ENCODE results near the gene ENTR1.

Gene ENTR1

GRCh38 chr9:136398286-136398685 lies 12.1 kb downstream of the ENTR1 start:
- Histone ChIP-seq H3K4ac (ENCODE audit: low read depth in 1 of 2, low read length in 2 of 2) (no peak overlapping the region), H2AK5ac (ENCODE audit: low read length, severe bottlenecking) (no peak overlapping the region), H2AFZ (ENCODE audit: low read depth, low read length) (no peak overlapping the region), H3K27me3 (ENCODE audit: control insufficient read depth in 1 of 2, insufficient read depth in 1 of 2, low read length in 2 of 2) (no peaks in the 10 kb centered on the region), H3K4me1 (ENCODE audit: control insufficient read depth, insufficient read depth, low read depth, low read length) (peaks cover 18% of the 10 kb centered on the region), H3K23ac (ENCODE audit: low read length in 2 of 2) (no peak overlapping the region), H3K18ac (ENCODE audit: low read depth in 1 of 2, low read length in 2 of 2) (no peak overlapping the region), H3K79me1 (replicated peaks; ENCODE audit: low read length, poor library complexity, severe bottlenecking) (peaks cover 41% of the 10 kb centered on the region), H3K14ac (ENCODE audit: low read length in 2 of 2) (no peak overlapping the region), H2BK12ac (ENCODE audit: low read length in 2 of 2) (no peak overlapping the region), H3K9ac (ENCODE audit: low read length) (peak overlapping the region; percentile 93), H3K9me3 (ENCODE audit: control insufficient read depth, low read length) (no peaks in the 10 kb centered on the region), H3K36me3 (ENCODE audit: control insufficient read depth in 1 of 2, insufficient read depth in 2 of 2, low read depth in 1 of 2, low read length in 2 of 2) (peaks cover 53 to 72% of the 10 kb centered on the region in 2 experiments), H4K91ac (ENCODE audit: low read length) (no peak overlapping the region), H3K4me2 (ENCODE audit: low read length, poor library complexity, severe bottlenecking) (no peak overlapping the region), H3K4me3 (ENCODE audit: insufficient read depth in 1 of 2, low read depth in 1 of 2, low read length in 2 of 2) (peak overlapping the region in 1 of 2 experiments; percentile 96), H2BK15ac (ENCODE audit: low read depth, poor library complexity, severe bottlenecking) (no peak overlapping the region), H3K27ac (ENCODE audit: low read length, poor library complexity, severe bottlenecking) (no peak overlapping the region), H2BK120ac (ENCODE audit: low read depth, low read length) (no peak overlapping the region), H4K8ac (ENCODE audit: low read length) (no peak overlapping the region), H2BK5ac (ENCODE audit: low read depth, low read length, poor library complexity, severe bottlenecking) (no peak overlapping the region)
- WGBS, result 97% methylated on average over 12 of the region's 12 CpGs
- DNase-seq, result no peak

DNA sequence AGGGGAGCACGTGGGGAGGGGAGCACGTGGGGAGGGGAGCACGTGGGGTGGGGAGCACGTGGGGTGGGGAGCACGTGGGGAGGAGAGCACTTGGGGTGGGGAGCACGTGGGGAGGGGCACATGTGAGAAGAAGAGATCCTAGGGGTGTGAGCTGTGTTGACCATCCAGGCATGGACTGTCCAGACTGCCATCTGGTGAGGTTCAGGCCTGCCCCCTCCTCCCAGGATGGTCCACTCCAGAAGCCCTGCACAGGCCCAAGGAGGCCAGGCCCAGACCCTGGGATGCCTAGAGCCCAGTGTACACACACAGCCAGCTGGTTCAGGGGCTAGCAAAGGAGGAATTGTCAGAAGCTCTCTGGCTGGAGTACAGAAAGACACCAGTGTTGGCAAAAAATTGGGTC lies 12.8 kb downstream of the ENTR1 start:
- Histone ChIP-seq H4K91ac (ENCODE audit: low read length) (no peak overlapping the region), H3K14ac (ENCODE audit: low read length in 2 of 2) (no peak overlapping the region), H3K4me3 (ENCODE audit: insufficient read depth in 1 of 2, low read depth in 1 of 2, low read length in 2 of 2) (no peak overlapping the region), H2BK120ac (ENCODE audit: low read depth, low read length) (no peak overlapping the region), H3K27ac (ENCODE audit: low read length, poor library complexity, severe bottlenecking) (no peak overlapping the region), H3K4ac (ENCODE audit: low read depth in 1 of 2, low read length in 2 of 2) (no peak overlapping the region), H2BK5ac (ENCODE audit: low read depth, low read length, poor library complexity, severe bottlenecking) (no peak overlapping the region), H3K9me3 (ENCODE audit: control insufficient read depth, low read length) (no peaks in the 10 kb centered on the region), H4K8ac (ENCODE audit: low read length) (no peak overlapping the region), H3K23ac (ENCODE audit: low read length in 2 of 2) (no peak overlapping the region), H2AFZ (ENCODE audit: low read depth, low read length) (no peak overlapping the region), H3K9ac (ENCODE audit: low read length) (no peak overlapping the region), H3K27me3 (ENCODE audit: control insufficient read depth in 1 of 2, insufficient read depth in 1 of 2, low read length in 2 of 2) (no peaks in the 10 kb centered on the region), H3K4me1 (ENCODE audit: control insufficient read depth, insufficient read depth, low read depth, low read length) (peaks cover 18% of the 10 kb centered on the region), H3K79me1 (replicated peaks; ENCODE audit: low read length, poor library complexity, severe bottlenecking) (peaks cover 47% of the 10 kb centered on the region), H3K36me3 (ENCODE audit: control insufficient read depth in 1 of 2, insufficient read depth in 2 of 2, low read depth in 1 of 2, low read length in 2 of 2) (peaks cover 57 to 76% of the 10 kb centered on the region in 2 experiments), H2AK5ac (ENCODE audit: low read length, severe bottlenecking) (no peak overlapping the region), H3K18ac (ENCODE audit: low read depth in 1 of 2, low read length in 2 of 2) (no peak overlapping the region), H2BK12ac (ENCODE audit: low read length in 2 of 2) (no peak overlapping the region), H2BK15ac (ENCODE audit: low read depth, poor library complexity, severe bottlenecking) (no peak overlapping the region), H3K4me2 (ENCODE audit: low read length, poor library complexity, severe bottlenecking) (no peak overlapping the region)
- no peak for DNase-seq
- WGBS, result 87% methylated on average over 3 of the region's 6 CpGs

DNA sequence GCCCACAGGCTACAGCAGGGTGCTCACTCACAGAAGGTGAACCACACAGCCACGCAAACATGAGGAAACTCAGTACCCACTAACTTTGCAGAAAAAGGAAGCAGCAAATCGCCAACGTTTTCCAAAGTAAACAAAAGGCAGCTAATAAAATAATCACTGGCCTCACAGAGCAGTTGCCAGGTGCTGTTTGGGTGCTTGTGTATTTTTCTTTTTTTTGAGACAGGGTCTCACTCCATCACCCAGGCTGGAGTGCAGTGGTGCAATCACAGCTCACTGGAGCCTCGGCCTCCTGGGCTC lies 14.2 kb downstream of the ENTR1 start:
- no peak overlapping the region for H2BK15ac ChIP-seq (ENCODE audit: low read depth, poor library complexity, severe bottlenecking)
- no peak overlapping the region for H3K27ac ChIP-seq (ENCODE audit: low read length, poor library complexity, severe bottlenecking)
- H3K27me3 ChIP-seq (ENCODE audit: control insufficient read depth in 1 of 2, insufficient read depth in 1 of 2, low read length in 2 of 2), result no peaks in the 10 kb centered on the region
- H3K18ac ChIP-seq (ENCODE audit: low read depth in 1 of 2, low read length in 2 of 2), result no peak overlapping the region
- H3K4me2 ChIP-seq (ENCODE audit: low read length, poor library complexity, severe bottlenecking), result no peak overlapping the region
- no peak overlapping the region for H2BK120ac ChIP-seq (ENCODE audit: low read depth, low read length)
- WGBS, result 86% methylated on average over 4 of the region's 4 CpGs
- H3K4me1 ChIP-seq (ENCODE audit: control insufficient read depth, insufficient read depth, low read depth, low read length), result peaks cover 18% of the 10 kb centered on the region
- H3K9me3 ChIP-seq (ENCODE audit: control insufficient read depth, low read length), result no peaks in the 10 kb centered on the region
- no peak overlapping the region for H3K23ac ChIP-seq (ENCODE audit: low read length in 2 of 2)
- no peak overlapping the region for H3K9ac ChIP-seq (ENCODE audit: low read length)
- no peak overlapping the region for H2BK5ac ChIP-seq (ENCODE audit: low read depth, low read length, poor library complexity, severe bottlenecking)
- peaks cover 59% of the 10 kb centered on the region for H3K79me1 ChIP-seq (replicated peaks; ENCODE audit: low read length, poor library complexity, severe bottlenecking)
- H3K14ac ChIP-seq (ENCODE audit: low read length in 2 of 2), result no peak overlapping the region
- H3K4me3 ChIP-seq (ENCODE audit: insufficient read depth in 1 of 2, low read depth in 1 of 2, low read length in 2 of 2), result no peak overlapping the region
- H2BK12ac ChIP-seq (ENCODE audit: low read length in 2 of 2), result no peak overlapping the region
- H4K8ac ChIP-seq (ENCODE audit: low read length), result no peak overlapping the region
- no peak for DNase-seq
- H2AK5ac ChIP-seq (ENCODE audit: low read length, severe bottlenecking), result no peak overlapping the region
- H3K36me3 ChIP-seq (ENCODE audit: control insufficient read depth in 1 of 2, insufficient read depth in 2 of 2, low read depth in 1 of 2, low read length in 2 of 2), result peaks cover 61 to 75% of the 10 kb centered on the region in 2 experiments
- no peak overlapping the region for H2AFZ ChIP-seq (ENCODE audit: low read depth, low read length)
- no peak overlapping the region for H3K4ac ChIP-seq (ENCODE audit: low read depth in 1 of 2, low read length in 2 of 2)
- H4K91ac ChIP-seq (ENCODE audit: low read length), result no peak overlapping the region

GRCh38 chr9:136395345-136396218 lies 14.8 kb downstream of the ENTR1 start:
- no peak overlapping the region for H4K8ac ChIP-seq (ENCODE audit: low read length)
- H3K23ac ChIP-seq (ENCODE audit: low read length in 2 of 2), result no peak overlapping the region
- peaks cover 17% of the 10 kb centered on the region for H3K4me1 ChIP-seq (ENCODE audit: control insufficient read depth, insufficient read depth, low read depth, low read length)
- no peak overlapping the region for H2BK12ac ChIP-seq (ENCODE audit: low read length in 2 of 2)
- no peak overlapping the region for H4K91ac ChIP-seq (ENCODE audit: low read length)
- H2BK120ac ChIP-seq (ENCODE audit: low read depth, low read length), result no peak overlapping the region
- no peak overlapping the region for H3K14ac ChIP-seq (ENCODE audit: low read length in 2 of 2)
- no peak overlapping the region for H2AFZ ChIP-seq (ENCODE audit: low read depth, low read length)
- no peak overlapping the region for H3K27ac ChIP-seq (ENCODE audit: low read length, poor library complexity, severe bottlenecking)
- H2BK5ac ChIP-seq (ENCODE audit: low read depth, low read length, poor library complexity, severe bottlenecking), result no peak overlapping the region
- DNase-seq, result no peak
- H3K79me1 ChIP-seq (replicated peaks; ENCODE audit: low read length, poor library complexity, severe bottlenecking), result peaks cover 59% of the 10 kb centered on the region
- no peak overlapping the region for H2BK15ac ChIP-seq (ENCODE audit: low read depth, poor library complexity, severe bottlenecking)
- no peak overlapping the region for H3K4me3 ChIP-seq (ENCODE audit: insufficient read depth in 1 of 2, low read depth in 1 of 2, low read length in 2 of 2)
- no peak overlapping the region for H3K4me2 ChIP-seq (ENCODE audit: low read length, poor library complexity, severe bottlenecking)
- peak overlapping the region; percentile 73 for H3K9ac ChIP-seq (ENCODE audit: low read length)
- no peaks in the 10 kb centered on the region for H3K9me3 ChIP-seq (ENCODE audit: control insufficient read depth, low read length)
- H3K4ac ChIP-seq (ENCODE audit: low read depth in 1 of 2, low read length in 2 of 2), result no peak overlapping the region
- 96% methylated on average over 26 of the region's 26 CpGs for WGBS
- no peaks in the 10 kb centered on the region for H3K27me3 ChIP-seq (ENCODE audit: control insufficient read depth in 1 of 2, insufficient read depth in 1 of 2, low read length in 2 of 2)
- no peak overlapping the region for H3K18ac ChIP-seq (ENCODE audit: low read depth in 1 of 2, low read length in 2 of 2)
- no peak overlapping the region for H2AK5ac ChIP-seq (ENCODE audit: low read length, severe bottlenecking)
- peaks cover 64 to 74% of the 10 kb centered on the region in 2 experiments for H3K36me3 ChIP-seq (ENCODE audit: control insufficient read depth in 1 of 2, insufficient read depth in 2 of 2, low read depth in 1 of 2, low read length in 2 of 2)
